Stimulated activated CD8-positive, alpha-beta memory T cell treated with anti-CD3 and anti-CD28 coated beads, Interleukin-4, amount 100 ng/mL, for 24 hours (primary cell): ENCODE results near the gene HHLA2.
"Not testable (repeated sequence)": the region's sequence is repeated elsewhere in the genome, so short reads cannot be mapped to it uniquely, and the experiment has no call there.

Experiments used
- DNase-seq: peaks from one replicate; pipeline ENCODE4 v3.0.0-alpha.2; 2020; ENCODE audit warnings: low read depth

The HHLA2 gene, protein sequence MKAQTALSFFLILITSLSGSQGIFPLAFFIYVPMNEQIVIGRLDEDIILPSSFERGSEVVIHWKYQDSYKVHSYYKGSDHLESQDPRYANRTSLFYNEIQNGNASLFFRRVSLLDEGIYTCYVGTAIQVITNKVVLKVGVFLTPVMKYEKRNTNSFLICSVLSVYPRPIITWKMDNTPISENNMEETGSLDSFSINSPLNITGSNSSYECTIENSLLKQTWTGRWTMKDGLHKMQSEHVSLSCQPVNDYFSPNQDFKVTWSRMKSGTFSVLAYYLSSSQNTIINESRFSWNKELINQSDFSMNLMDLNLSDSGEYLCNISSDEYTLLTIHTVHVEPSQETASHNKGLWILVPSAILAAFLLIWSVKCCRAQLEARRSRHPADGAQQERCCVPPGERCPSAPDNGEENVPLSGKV

DNA sequence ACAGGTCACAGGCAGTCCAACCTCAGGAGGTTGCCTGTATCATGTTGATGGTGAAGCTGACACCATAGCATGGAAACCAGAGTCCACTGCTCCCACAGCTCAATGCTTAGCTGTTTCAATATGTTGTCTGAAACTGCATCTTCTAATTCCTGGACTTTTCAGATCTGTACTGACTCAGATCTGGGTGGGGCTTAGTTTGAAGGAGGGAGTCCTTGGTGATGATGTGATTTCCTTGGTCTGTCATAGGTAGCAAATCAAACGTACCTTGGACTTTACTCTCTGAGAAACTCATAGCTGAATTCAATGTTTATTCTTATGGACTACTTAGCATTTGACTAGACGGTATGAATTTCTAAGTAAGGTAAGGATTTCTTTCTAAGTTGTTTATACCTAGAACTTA is at the start of gene HHLA2:
Gene HHLA2 (plus strand): TSS at position 310 of the 400 bp plus-strand sequence. CDS start 55,266 bp downstream, outside the sequence.
- no peak for DNase-seq

DNA sequence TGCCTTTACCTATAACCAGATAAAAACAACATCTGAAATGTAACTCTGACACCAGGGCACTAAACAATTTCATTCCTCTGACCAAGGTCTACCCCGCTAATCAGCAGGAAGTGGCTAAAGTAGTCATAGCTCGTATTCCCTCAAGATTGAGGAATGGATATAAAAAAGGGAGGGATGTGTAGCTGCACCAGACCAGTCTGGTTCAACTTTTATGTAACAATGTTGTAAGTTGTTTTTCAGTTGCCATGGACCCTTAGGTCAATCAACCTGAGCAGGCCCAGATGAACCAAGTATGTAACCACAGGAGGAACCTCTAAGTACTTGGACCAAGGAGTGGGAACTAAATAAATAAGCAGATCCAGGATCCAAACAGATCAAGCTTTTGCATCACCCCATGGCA is 45.7 kb upstream of the HHLA2 start:
- DNase-seq, result no peak

DNA sequence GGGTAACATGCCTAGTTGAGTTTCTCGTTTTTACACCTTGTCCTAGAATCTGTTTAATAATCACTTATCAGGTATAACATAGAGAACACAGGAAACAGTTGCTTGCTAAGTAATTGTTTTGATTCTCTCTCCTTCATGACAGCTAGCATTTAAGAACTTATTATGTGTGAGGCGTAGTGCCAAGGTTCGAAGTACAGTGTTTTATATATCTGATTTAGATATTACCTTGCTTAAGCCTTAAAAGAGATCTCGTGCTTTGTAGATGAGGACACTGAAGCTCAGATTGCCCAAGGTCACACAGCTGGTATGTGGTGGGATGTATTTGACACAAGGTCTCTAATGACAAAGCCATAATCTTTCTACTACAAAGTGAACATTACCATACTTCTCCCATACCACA is 45.1 kb upstream of the HHLA2 start:
- DNase-seq, result no peak

DNA sequence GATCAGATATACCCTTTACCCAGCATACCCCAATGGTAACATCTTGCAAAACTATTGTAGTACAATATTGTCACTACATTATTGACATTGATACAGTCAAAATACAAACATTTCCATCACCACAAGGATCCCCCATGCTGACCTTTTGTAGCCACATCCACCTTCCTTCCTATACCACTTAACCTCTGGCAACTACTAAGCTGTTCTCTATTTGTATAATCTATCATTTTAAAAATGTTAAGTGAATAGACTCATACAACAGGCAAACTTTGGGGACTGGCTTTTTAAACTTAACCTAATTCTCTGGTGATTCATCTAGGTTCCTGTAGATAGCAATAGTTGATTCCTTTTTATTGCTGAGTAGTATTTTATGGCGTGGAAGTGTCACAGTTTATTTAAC is 44.5 kb upstream of the HHLA2 start:
- DNase-seq, result no peak

DNA sequence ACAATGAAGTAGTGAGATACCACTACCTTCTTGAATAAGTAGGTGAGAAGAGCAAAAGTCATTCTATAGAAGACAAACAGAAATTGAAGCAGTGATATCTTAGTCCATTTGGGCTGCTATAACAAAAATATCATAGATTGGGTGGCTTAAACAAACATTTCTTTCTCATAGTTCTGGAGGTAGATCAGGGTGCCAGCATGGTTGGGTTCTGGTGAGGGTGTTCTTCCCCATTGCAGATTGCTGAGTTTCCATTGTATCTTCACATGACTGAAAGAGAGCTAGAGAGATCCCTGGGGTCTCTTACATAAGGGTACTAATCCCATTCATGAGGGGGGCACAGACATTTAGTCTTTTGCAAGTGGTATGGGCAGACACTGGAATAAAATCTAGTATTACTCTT is 41.2 kb upstream of the HHLA2 start:
- DNase-seq, result no peak

DNA sequence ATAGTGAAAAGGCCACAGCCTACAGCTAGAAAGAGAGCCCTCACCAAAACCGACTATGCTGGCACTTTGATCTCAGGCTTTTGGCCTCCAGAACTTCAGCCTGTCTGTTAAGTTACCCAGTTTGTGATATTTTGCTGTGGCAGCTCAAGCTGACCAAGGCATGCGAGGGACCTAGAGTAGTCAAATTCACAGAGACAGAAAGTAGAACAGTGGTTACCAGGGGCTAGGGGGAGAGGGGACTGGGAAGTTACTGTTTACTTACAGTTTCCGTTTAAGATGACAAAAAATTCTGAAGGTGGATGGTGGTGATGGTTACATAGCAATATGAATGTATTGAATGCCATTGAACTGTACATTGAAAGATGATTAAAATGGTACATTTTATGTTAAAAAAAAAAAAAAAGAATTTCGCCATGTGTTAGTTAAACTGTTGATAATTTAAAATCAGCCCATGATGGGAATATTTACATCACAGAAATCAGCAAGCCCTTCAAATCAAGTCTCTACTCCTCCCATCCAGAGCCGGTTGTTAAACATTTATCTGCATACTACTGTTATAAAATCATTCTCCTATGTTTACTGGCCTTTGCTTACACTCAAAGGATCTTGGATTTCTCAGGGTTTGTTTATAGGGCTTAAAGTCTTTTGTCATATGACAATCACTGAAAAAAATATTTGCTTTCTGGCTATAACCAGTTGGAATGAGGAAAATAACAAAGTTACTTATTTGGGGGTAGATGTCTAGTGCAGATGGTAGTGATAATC is 31.6 kb upstream of the HHLA2 start:
- DNase-seq, result not testable (repeated sequence)

DNA sequence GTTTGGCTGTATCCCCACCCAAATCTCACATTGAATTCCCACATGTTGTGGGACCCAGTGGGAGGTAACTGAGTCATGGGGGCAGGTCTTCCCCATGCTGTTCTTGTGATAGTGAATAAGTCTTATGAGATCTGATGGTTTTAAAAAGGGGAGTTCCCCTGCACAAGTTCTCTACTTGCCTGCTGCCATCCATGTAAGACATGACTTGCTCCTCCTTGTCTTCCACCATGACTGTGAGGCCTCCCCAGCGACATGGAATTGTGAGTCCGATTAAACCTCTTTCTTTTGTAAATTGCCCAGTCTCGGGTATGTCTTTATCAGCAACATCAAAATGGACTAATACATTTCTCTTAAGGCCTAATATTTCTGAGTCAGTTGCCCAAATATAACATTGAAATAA is 28.1 kb upstream of the HHLA2 start:
- not testable (repeated sequence) for DNase-seq

DNA sequence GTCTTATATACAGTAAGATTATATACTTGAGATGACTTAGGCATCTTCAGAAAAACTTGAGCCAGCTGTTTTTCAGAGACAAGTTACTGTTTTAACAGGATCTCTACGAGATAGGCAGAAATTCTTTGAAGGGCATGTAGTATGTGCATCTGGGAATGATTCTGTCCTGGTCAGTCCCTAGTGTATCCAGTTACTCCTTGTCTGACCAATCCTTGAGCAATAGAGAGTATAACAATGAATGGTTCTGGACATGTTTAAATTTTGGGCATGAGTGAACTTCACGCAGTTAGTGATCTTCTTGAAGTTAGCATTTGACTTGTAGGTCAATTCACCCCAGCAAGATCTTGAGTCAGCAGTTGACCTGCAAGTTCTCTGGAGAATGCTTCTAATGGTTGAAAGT is 24.7 kb upstream of the HHLA2 start:
- no peak for DNase-seq

DNA sequence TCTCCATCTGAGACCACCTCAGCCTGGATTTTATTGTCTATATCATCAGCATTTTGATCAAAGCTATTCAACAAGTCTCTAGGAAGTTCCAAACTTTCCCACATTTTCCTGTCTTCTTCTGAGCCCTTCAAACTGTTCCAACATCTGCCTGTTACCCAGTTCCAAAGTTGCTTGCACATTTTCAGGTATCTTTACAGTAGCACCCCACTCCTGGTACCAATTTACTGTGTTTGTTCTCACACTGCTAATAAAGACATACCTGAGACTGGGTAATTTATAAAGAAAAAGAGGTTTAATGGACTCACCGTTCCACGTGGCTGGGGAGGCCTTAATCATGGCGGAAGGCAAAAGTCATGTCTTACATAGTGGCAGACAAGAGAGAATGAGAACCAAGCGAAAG is 17.3 kb upstream of the HHLA2 start:
- not testable (repeated sequence) for DNase-seq

DNA sequence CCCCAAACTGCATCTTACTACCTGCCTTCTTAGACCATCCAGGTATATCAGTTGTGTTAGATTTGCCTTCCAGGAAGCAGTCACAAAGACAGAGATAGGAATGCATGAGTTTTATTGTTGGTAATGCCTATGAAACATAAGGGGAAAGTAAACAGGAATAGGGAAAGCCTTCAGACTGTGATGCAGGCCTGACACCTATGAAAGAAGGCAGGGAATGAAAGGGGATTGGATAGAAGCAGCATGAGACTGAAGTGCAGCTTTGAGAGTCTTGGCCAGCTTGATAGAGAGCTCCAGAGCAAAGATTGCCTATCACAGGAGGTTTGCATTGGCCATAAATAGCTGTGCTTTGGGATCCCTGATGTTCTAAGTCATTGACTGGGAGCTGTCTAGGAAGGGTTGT is 15.9 kb upstream of the HHLA2 start:
- DNase-seq, result no peak

DNA sequence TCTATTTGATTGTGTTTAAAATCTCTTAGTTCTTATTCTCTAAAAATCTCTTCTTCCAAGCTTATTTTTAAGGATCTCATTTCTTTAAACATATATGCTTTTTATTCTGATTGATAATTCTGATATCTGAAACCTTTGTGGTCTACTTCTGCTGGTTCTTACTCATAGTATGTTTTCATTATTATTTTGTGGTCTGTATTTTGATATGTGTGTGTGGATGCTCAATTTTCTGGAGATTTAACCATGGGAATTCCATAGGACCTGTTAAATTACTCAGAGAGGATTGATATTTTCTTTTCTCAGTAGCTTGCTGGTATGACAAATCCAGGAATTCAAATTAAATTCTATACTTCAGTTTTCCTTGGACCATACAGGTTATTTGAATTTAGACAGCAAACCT is 14.7 kb upstream of the HHLA2 start:
- no peak for DNase-seq

DNA sequence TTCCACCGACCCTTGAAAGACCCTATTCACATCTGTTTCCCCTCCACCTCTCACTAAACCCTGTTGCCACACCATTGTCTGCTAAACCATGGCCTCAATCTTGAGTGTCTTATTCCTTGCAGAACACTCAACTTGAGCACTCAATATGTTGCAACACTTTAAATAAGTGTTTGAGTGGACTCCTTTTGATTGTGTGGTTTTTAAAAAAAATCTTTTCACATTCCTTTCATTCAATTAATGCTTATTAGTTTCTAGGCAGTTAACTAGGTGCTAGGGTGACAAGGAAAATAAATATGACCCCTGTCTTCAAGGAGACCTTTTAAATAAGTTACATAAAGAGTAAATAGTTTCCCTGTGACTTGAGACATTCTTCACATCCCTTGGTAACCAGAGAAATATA is 13.3 kb upstream of the HHLA2 start:
- no peak for DNase-seq

DNA sequence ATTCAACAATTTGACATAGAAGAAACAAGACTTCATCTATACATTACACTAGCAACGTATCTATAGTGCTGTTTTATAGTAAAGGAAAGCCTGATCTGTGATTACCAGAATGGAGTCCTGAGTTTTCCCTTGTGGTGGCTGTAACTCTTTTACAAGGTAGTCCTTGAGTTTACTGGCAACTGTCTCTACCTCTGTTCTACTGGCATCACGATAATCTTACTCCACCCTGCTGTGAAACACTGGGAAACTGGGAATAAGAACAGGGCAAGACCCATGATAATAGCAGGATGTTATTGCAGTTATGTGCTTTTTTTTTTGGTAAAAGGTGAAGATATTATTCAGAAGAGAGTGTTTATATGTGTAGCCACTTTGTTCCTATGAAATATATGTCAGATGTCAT is 12.4 kb upstream of the HHLA2 start:
- no peak for DNase-seq

DNA sequence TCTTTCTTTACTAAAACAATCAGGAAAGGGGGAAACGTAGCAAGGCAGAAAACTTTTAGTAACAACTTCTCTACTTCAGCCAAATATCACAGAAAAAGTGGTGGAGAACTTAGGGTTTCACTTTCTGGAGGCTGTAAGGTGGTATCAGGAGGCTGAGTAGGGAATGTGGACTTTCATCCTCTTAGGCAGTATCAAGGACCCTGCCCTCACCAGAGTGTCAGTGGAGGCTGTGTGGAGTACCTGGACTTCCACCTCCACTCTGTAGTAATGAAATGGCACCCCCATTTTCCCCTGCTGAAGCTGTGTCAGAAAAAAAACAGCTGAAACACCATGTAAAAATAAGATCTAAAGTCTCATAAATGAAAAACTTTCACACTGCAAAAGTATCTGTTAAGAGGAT is 11.2 kb upstream of the HHLA2 start:
- DNase-seq, result no peak

DNA sequence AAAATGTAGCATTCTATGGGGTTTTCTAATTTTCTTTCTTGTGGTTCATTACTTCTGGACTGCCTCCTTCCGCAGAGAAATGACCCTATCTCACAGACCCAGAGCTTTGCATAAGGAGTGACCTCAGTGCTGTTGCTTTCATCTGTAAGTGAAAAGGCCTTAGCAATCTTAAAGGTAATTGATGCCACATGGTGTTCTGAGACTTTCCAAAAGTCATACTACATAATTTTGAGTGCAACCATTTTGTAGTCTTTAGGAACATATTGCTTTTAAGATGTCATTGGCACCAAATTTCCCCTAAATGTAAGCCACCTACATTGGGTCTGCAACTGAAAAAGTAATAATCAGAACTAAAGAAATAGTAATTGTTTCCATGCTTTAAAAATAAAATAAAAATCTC is 9.2 kb upstream of the HHLA2 start:
- DNase-seq, result no peak

DNA sequence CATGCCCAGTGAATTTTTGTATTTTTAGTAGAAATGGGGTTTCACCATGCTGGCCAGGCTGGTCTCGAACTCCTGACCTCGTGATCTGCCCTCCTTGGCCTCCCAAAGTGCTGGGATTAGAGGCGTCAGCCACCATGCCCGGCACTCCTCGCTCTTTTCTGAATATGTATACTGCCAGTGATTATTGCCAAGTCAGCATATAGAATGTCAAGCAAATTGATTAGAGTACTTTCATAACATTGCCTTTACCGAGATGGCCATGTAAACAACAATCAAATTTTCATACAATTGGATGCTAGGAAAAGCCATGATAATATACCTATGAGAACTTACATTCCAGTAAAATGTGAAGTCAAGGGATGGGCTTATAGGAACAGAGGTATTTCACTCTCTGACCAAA is 8.2 kb upstream of the HHLA2 start:
- not testable (repeated sequence) for DNase-seq

DNA sequence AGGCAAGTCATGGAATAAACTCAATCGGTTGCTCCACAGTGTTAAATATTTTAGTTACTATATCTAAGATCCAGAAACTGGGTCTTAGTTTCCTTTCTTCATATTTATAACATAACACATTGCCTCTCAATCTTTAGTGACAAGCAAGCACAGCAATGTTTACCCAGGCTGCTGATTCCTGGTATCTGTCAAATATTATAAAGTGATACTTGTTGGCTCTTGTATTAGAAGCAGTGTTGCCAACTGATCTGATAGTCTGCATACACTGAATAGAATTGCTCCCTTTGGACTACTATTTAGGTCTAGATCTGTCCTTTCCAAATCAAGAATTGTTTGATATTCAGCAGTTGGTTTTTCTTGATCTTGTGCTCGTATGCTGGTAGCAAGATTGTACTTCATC is 7.2 kb upstream of the HHLA2 start:
- DNase-seq, result no peak

DNA sequence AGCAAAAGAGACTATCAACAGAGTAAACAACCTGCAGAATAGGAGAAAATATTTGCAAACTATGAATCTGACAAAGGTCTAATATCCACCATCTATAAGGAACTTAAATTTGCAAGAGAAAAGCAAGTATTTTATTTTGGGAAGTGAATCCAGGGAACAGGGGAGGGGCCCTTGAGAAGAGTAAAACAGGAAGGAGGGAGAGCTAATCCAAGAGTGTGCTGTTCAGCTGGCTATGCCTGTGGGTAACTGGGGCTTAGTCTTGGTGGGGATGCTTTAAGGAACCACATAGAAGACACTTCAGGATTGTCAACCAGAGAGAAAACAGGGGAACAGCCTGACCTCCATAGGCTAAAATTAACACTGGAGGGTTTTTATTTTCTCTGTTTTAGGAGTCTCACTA is 3.9 kb upstream of the HHLA2 start:
- DNase-seq, result no peak

DNA sequence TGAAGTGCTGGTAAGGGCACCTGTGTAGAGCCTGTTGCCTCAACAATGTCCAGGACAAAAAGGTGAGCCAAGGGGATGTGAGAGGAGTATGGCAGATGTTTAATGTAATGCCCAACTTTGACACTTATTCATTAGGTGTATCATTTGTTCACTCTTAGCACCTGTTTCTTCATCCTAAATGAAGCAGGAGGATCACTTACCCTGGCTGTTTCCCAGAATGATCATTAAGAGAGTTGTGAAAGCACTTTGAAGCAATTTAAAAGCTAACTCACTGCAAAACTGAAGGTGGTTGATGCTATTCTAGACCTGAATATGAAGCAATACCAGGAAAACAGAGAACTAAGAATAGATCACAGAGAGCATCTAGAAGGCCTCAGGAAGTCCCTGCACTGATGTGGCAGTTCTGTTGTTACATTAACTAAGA is 3.4 kb upstream of the HHLA2 start:
- DNase-seq, result no peak

DNA sequence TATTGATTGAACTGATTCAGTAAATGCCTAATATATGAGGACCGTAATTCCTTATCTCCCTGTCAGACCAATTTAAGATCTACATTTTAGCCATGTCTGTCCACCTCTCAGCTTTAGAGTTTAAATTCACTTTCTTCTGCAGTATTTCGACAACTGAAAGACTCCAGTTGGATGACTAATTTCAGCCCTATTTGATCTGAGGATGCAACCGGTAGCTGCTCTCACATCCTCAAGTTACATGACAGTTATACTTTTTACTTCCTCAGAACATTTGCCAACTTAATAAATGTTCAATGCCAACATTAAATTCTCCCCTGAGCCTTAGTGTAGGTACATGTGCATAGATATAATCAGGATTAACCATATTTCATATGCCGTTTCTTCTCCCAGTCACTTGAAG is 2.5 kb upstream of the HHLA2 start:
- DNase-seq, result no peak

DNA sequence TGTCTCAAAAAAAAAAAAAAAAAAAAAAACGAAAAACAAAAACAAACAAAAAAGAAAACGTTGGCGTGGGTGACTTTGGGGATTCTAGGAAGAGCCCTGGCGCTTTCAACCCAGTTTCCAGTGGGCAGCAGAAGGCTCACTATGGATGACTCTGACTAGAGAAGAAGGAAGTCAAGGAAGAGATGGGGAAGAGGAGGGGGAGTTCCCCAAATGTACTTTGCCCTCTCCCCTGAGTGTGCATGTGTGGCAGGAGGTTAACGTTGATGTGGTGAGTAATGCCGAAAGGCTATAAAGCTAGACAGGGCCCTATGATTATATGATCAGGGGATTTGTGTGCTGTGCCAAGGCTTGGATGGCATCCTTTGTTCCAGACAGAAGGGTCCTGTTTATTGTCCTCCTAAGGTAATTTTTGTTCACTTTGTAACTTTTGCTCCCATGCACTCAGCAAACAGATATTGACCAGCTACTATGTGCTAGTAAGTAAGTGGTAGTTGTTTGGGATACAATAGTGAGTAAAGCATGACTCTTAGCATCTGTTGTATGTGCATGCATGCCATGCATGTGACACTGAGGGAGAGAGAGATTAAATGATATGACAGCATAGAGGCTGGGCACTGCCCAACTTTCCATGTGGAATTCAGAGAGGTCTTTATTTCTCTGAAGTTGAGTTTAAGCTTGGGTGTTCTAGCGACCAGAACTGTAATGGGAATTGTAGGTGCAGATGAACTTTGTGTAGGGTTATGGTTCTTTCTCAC is 750 bp upstream of the HHLA2 start:
- DNase-seq, result no peak

DNA sequence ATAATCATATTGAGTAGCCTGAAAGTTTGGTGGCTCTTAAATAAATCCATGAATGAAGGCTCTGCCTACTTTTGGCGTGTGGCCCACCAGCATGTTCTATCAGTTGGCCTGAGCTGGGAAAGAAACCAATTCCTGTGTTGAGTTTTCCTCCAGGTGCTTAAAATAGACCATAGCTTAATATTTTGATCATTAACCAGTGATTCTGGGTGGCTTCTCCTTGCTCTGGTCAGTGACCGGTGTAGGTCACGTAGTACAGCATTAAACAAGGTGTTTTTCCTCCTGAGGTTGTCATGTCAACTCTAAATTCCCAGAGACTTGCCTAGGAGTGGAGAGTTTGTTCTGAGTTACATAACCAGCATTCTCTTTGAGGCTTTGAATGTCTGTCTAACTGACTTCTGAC is 1.3 kb downstream of the HHLA2 start:
- no peak for DNase-seq

DNA sequence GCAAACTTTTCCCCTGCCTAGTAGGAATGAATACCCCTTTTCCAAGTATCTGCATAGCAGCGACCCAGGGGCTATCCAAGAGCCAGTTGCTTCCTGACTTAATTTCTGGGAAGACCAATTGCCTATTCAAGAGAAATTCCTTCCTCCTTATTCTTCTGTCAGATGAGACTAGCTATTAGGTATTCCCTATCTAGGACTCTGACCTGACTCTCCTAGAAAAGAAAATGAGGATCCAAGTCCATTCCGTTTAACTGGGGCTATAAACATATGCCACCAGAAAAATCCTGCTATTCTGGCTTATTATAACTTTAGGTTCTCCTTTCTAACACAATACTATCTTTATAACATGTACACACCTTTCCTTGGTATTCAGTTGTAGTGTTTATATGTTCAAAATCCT is 1.7 kb downstream of the HHLA2 start:
- DNase-seq, result no peak
